Transverse colon (tissue), 4 donors: ENCODE measurements around the gene TRAPPC3L. TPM values are rescaled to one million over a fixed set of nuclear protein-coding genes. Genes with fewer than 3 reads are reported as not detected.
A peak's percentile ranks its signal among the peaks of the same experiment; 100 is the strongest.

ENCODE experiments used
- DNase-seq: peaks from one replicate; pipeline ENCODE4 v3.0.0-alpha.2; 2019
- H3K27ac ChIP-seq, 4 donors: fragments of 200-600 bp; sonication (generic); 2 replicates each; pipeline ENCODE4 v1.5.1; 2016 to 2018; ENCODE audit warnings: inconsistent platforms in 4 of 4
- H3K27me3 ChIP-seq: fragments of 200-600 bp; sonication (generic); 2 replicates; pipeline ENCODE4 v1.5.1; 2017; ENCODE audit warnings: inconsistent platforms
- H3K36me3 ChIP-seq, 4 donors: fragments of 200-600 bp; sonication (generic); 2 replicates each; pipeline ENCODE4 v1.5.1; 2017 to 2019; ENCODE audit warnings: inconsistent platforms in 4 of 4
- H3K4me1 ChIP-seq, 4 donors: fragments of 200-600 bp; sonication (generic); 2 replicates each; pipeline ENCODE4 v1.5.1; 2017 to 2020; ENCODE audit warnings: inconsistent platforms in 4 of 4
- H3K4me3 ChIP-seq, 4 donors: fragments of 200-600 bp; sonication (generic); 1 replicate in 1 of 4; 2 replicates in 3 of 4; pipeline versions ENCODE4 v1.5.1 to v1.6.1; 2017 to 2019; ENCODE audit warnings: inconsistent platforms in 4 of 4
- H3K9me3 ChIP-seq, 2 donors: fragments of 200-600 bp; sonication (generic); 2 replicates each; pipeline ENCODE4 v1.5.1; 2017 to 2019; ENCODE audit warnings: inconsistent platforms in 2 of 2
- EP300 ChIP-seq: sonication (generic); formaldehyde crosslinking; IDR thresholded peaks from one replicate; pipeline ENCODE4 v1.6.1; 2017; ENCODE audit warnings: antibody characterized with exemption, low read depth
- POLR2A ChIP-seq: fragments of 450-650 bp; IDR thresholded peaks from one replicate; pipeline ENCODE4 v1.6.1; 2016; ENCODE audit warnings: antibody characterized with exemption, mild to moderate bottlenecking, moderate library complexity
- POLR2AphosphoS5 ChIP-seq, 3 donors: sonication (generic); formaldehyde crosslinking; IDR thresholded peaks; one replicate each; pipeline ENCODE4 v1.6.1; 2016; ENCODE audit warnings: antibody characterized with exemption in 3 of 3
- WGBS, 2 donors: methylation state at CpG; one replicate each; pipeline ENCODE4 v1.1.5; 2018; ENCODE audit warnings: low coverage in 1 of 2; 5-methylcytosine and 5-hydroxymethylcytosine counted together
- in situ Hi-C, 4 donors: fragments of 200-750 bp; cut with MboI; loops; one replicate each; pipeline versions ENCODE4 v1.15.0 to v1.15.1; 2017; ENCODE audit warnings: low sequenced_read_pairs in 3 of 4, low pct_ligation_motif_present in 1 of 4, low pct_unique_long_range_greater_than_20kb in 1 of 4
- intact Hi-C: fragments of 100-400 bp; cut with DNase I; formaldehyde crosslinking; loops from one replicate; pipeline ENCODE4 v1.15.1; 2023; ENCODE audit warnings: low total_unique reads
- total RNA-seq, 4 donors: library from RNA; depleted of rRNA; stranded (reverse); fragments of >200 nt; gene quantifications; one replicate each; pipeline ENCODE4 v1.1.0, GENCODE V29; 2016
- TF ChIP-seq, protein P1 (sequence below), 5 experiments: fragments of 200-600 bp in 3 of 5; fragments of 450-650 bp in 2 of 5; sonication (generic) in 3 of 5; IDR thresholded peaks; 1 replicate in 2 of 5; 2 replicates in 3 of 5; pipeline ENCODE4 v1.5.1; 2016 to 2017; ENCODE audit warnings: antibody characterized with exemption in 5 of 5, inconsistent platforms in 3 of 5, mild to moderate bottlenecking in 2 of 5, moderate library complexity in 1 of 5

The TRAPPC3L gene
- total RNA-seq, 4 donors from 2014 or later = not detected

DNA sequence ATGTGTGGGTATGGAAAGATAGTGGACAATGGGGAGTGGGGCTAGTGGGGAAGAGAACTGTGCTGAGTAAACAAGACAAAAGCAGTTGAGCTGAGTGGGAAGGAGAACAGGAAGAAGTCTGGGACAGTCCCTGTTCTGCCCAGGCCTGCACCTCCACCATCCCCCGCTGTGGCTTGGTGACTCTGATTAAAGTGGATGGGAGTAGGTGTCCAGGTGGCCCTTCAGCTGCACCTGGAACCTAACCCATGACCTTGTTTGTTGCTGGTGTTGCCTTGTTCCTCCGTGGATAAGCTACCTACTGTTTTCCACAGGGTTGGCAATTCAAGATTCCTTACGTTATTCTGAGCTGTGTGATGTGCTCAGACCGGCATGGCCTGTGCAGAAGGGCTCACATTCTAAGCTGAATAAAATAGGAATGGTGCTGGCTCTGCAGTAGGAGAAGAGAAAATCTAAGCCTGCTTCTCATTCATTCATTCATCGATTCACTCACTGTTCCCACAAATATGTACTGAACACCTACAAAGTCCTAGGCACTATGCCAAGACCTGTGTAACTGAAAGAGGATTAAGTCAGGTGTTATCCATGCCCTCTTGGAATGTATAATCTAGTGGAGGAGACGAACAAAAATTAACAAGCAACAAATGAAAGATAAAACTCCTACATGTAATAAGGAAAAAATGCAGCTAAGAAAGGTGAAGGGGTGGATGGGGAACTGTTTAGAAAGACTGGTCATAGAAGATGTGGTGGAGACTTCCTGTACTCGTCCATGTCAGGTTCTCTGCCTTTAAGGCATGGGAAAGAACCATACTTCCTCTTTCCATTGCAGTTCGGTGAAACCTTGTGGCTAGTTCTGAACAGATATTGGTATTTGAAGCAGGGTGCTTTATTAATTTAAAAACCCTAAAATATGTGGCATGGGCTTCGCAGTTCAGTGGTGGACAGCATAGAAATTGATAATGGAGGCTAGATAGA lies 94.4 kb downstream of the TRAPPC3L start:
- in situ Hi-C loops (no loop called here), intact Hi-C loops (no loop called here)
- no peaks in the 10 kb centered on the region for H3K9me3 ChIP-seq
- no peaks in the 10 kb centered on the region for H3K27me3 ChIP-seq
- 57 to 65% methylated on average over 6 to 9 of the region's 9 CpGs for WGBS, 2 donors
- DNase-seq = peak; percentile 12
- TF ChIP-seq, protein P1, sequence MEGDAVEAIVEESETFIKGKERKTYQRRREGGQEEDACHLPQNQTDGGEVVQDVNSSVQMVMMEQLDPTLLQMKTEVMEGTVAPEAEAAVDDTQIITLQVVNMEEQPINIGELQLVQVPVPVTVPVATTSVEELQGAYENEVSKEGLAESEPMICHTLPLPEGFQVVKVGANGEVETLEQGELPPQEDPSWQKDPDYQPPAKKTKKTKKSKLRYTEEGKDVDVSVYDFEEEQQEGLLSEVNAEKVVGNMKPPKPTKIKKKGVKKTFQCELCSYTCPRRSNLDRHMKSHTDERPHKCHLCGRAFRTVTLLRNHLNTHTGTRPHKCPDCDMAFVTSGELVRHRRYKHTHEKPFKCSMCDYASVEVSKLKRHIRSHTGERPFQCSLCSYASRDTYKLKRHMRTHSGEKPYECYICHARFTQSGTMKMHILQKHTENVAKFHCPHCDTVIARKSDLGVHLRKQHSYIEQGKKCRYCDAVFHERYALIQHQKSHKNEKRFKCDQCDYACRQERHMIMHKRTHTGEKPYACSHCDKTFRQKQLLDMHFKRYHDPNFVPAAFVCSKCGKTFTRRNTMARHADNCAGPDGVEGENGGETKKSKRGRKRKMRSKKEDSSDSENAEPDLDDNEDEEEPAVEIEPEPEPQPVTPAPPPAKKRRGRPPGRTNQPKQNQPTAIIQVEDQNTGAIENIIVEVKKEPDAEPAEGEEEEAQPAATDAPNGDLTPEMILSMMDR (IDR thresholded peaks at IDR 0.05) = no peak
- TF ChIP-seq POLR2A (no peak), POLR2AphosphoS5 (IDR thresholded peaks at IDR 0.05) (no peak), EP300 (no peak)
- H3K4me1 ChIP-seq = peaks cover 0 to 9% (median 3%) of the 10 kb centered on the region in 4 donors
- H3K36me3 ChIP-seq = no peaks in the 10 kb centered on the region
- H3K4me3 ChIP-seq = no peak overlapping the region
- no peak overlapping the region for H3K27ac ChIP-seq

DNA sequence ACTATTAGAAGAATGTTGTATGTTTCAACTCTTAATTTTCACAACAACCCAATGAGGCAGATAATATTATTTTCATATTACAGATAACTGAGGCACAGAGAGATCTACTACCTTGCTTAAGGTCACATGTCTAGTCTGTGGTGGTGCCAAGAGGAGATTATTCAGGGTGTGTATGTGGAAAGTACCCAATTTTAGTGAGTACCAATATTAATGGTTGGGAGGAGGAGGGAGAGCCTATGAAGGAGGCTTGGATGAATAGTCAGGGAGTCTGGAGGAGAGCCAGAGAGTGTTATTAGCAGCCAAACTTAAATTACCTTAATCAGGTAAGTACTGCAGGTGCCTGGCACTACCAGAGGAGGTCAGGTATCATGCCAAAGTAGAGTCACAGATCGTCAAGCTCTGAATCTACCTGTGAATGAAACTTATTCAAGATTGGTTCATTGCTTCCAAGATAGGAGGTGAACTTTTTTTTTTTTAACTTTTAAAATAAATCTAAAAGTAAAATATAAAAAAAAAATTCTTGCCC lies 95.2 kb downstream of the TRAPPC3L start:
- Histone ChIP-seq H3K9me3 (no peaks in the 10 kb centered on the region), H3K4me3 (no peak overlapping the region), H3K27me3 (no peaks in the 10 kb centered on the region), H3K27ac (no peak overlapping the region), H3K36me3 (no peaks in the 10 kb centered on the region), H3K4me1 (peaks cover 0 to 9% (median 3%) of the 10 kb centered on the region in 4 donors)
- intact Hi-C loops (no loop called here), in situ Hi-C loops (no loop called here)
- DNase-seq = no peak
- WGBS, 2 donors = 29 to 82% methylated on average over 1 of the region's 1 CpG
- TF ChIP-seq EP300 (no peak), POLR2A (no peak), POLR2AphosphoS5 (IDR thresholded peaks at IDR 0.05) (no peak)
- TF ChIP-seq, protein P1 (IDR thresholded peaks at IDR 0.05) = no peak

DNA sequence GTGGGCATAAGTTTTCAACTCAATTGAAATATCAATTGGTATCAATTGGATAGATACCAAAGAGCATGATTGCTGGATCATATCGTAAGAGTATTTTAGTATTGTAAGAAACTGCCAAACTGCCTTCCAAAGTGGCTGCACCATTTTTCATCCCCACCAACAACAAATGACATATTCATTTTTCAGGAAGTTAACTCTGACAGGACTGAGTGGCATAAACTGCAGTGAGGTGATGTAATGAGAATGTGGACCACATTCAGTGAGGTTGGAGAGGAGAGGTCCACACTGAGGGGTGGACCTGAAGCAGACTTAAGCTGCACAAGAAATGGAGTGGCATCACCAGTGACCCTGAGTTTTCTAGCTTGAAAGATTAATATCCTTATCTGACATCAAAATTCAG lies 95.9 kb downstream of the TRAPPC3L start:
- Histone ChIP-seq H3K4me3 (no peak overlapping the region), H3K27ac (no peak overlapping the region), H3K9me3 (no peaks in the 10 kb centered on the region), H3K27me3 (no peaks in the 10 kb centered on the region), H3K4me1 (peaks cover 0 to 9% (median 3%) of the 10 kb centered on the region in 4 donors), H3K36me3 (no peaks in the 10 kb centered on the region)
- in situ Hi-C loops = no loop called here
- DNase-seq = no peak
- intact Hi-C loops = no loop called here
- TF ChIP-seq POLR2A = no peak
- TF ChIP-seq EP300 = no peak
- no peak for TF ChIP-seq POLR2AphosphoS5 (IDR thresholded peaks at IDR 0.05)
- TF ChIP-seq, protein P1 (IDR thresholded peaks at IDR 0.05) = no peak
- 86 to 97% methylated on average over 1 of the region's 1 CpG for WGBS, 2 donors

DNA sequence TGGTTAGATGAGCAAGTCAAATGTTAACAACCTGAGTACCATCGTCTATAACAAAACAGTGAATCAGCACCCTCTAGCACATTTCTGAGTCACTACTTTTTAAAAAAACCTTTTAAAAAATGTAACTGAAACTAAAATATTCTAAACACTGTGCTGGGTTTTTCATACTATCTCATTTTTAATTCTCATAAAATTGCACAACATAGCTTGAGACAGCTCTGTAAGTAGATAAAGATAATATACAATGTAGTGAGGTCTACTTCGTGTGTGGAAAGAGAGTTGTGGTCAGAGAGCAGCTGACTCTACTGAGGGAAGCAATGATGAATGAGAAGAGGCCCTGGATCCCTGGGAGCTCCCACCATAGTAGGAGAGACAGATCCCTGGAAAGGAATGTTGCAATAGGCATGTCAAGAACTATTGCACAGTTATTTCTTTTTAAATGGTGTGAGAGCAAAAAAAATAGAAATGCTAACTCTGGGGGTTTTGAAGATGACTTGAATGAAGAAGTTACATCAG lies 97.9 kb downstream of the TRAPPC3L start:
- DNase-seq = no peak
- Histone ChIP-seq H3K4me1 (peaks cover 0 to 9% (median 3%) of the 10 kb centered on the region in 4 donors), H3K36me3 (no peaks in the 10 kb centered on the region), H3K27ac (no peak overlapping the region), H3K4me3 (no peak overlapping the region), H3K27me3 (no peaks in the 10 kb centered on the region), H3K9me3 (no peaks in the 10 kb centered on the region)
- intact Hi-C loops = no loop called here
- TF ChIP-seq POLR2AphosphoS5 (IDR thresholded peaks at IDR 0.05) (no peak), EP300 (no peak), POLR2A (no peak)
- TF ChIP-seq, protein P1 (IDR thresholded peaks at IDR 0.05) = no peak
- in situ Hi-C loops = no loop called here
- WGBS, 2 donors = 16 to 20% methylated on average over 2 of the region's 2 CpGs
